HG03469 (cell line): ENCODE data around the gene SPRR1A.

ENCODE experiments used
- ATAC-seq: cut with Tn5 transposase; IDR thresholded peaks from one replicate; pipeline ENCODE4 v1.9.1; 2021; ENCODE audit warnings: mild to moderate bottlenecking, moderate library complexity, moderate number of reproducible peaks; ENCODE audit not compliant: unreplicated experiment

Gene SPRR1A

DNA sequence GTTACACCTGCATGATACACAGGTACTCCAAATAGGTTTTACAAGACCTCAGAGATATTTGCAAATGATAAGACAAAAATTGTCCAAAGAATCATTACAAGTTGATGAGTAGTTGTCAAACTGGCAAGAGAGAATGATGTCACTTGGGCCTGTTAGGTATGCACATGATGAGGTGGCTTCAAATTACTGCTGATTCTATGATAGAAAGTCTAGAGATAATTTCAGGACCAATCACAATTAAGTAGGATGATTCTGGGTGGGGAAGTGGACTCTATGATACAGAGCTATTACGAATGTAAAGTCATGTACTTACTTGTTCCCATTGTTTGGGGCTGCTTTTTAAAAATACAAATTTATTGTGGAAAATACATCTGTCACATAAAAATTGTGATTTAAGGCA is 41.9 kb downstream of the SPRR1A start:
- no peak for ATAC-seq

DNA sequence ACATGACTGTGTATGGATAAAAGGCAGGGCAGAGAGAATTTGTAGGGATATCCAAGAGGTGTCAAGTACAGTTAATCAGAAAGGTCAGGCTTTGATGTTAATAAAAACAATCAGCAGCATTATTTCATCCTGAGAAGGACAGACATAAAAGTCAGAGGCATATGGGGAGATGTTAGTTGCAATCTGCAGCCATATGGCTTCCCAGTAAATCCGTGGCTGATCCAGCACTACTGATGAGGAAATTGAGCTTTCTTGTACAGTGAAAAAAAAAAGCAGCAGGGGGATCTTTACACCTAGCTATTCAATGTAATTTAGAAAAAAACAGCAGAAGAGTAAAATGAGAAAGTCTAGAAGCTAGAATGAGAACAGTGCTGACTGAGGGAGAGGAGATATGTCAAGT is 44.9 kb downstream of the SPRR1A start:
- ATAC-seq = no peak

DNA sequence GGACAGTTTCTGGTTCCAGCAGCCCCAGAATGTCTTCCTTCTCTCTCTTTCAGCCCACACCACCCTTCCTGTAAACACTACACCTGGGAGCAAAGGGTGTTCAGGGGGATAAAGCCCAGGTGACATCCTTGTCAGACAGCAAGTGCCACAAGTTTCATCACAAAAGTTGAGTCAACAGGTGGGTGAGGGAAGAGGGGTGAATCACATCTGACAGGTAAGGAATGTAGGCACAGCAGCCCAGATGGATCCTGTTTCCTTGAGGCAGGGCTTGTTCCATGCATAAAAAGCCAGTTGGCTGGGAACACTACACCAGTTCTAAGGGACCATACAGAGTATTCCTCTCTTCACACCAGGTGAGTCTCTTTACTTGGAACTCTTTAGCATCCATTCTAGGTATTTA is 47.0 kb downstream of the SPRR1A start, which contains the start of gene SPRR1B:
SPRR1B (plus strand) TSS at position 309 of the 400 bp plus-strand sequence. CDS start 1,143 bp downstream, outside the sequence.
- ATAC-seq = no peak

DNA sequence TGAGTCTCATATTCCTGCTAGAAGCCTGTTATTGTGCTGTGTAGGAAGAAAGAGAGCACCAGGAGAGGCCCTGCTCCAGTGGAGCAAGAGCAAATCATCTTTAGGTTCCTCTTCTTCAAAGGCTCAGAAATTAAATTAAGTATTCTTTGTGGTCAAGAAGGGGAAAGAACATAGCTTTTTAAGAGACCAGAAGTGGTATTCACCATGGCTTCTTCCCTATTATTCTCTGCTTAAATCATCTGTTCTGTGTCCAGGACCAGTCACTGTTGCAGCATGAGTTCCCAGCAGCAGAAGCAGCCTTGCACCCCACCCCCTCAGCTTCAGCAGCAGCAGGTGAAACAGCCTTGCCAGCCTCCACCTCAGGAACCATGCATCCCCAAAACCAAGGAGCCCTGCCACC is 48.2 kb downstream of the SPRR1A start:
- ATAC-seq = no peak

DNA sequence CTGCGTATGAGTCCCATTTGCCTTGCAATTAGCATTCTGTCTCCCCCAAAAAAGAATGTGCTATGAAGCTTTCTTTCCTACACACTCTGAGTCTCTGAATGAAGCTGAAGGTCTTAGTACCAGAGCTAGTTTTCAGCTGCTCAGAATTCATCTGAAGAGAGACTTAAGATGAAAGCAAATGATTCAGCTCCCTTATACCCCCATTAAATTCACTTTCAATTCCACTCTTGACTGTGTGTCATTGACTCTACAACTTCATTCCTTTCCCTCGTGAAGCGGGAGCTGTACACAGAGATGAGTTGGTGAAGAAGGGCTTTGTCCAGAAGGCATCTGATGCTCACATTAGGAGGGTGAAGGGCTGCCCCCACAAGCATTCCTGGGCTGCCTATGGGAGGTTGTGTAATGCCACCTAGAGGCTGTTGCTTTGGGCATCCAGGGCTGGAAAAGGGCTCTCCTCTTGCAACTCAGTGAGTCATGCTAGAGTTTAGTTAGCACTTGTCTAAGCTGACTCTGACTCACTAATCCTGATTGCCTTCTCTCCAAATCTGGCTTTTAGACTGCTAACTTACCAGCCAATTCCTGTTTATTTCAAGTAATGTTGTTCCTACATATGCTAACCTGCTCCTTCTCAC is 48.9 kb downstream of the SPRR1A start:
- no peak for ATAC-seq

DNA sequence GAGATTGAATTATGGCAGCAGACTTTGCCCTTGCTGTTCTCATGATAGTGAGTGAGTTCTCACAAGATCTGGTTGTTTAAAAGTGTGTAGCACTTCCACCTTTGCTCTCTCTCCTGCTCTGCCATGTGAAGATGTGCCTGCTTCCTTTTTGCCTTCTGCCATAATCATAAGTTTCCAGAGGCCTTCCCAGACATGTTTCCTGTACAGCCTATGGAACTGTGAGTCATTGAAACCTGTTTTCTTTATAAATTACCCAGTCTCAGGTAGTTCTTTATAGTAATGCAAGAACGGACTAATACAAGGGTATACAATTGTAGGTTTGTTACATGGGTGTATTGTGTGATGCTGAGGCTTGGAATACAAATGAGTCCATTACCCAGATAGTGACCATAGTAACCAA is 51.3 kb downstream of the SPRR1A start:
- ATAC-seq = no peak
